ENCODE measurements around the gene C22orf31. TPM values are rescaled to one million over a fixed set of nuclear protein-coding genes. Genes with fewer than 3 reads are reported as not detected.

The C22orf31 gene
- total RNA-seq, 4 donors from 2014 or later, result not detected

DNA sequence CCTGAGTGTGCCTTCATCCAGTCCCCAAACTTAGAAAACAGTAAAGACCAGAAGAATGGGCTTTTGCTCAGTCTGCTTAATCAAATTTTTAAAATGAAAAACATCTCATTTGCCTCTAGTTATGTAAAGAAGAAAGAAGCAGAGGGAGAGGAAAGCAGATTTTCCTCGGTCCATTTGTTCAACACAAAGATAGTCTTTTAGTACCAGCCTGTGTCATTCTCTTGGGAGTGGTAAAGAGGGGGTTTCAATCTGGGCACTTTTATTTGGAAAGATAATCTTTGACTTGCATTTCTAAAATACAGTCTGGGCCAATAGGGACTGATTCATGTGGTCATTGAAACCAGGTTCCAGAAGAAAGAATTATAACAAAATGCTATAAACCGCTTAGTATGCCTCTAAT, 40.7 kb upstream of the C22orf31 start:
- DNase-seq (ENCODE audit: low spot score) (no peak), ATAC-seq (ENCODE audit: low FRiP score) (no peak)
- TF ChIP-seq, protein P1, sequence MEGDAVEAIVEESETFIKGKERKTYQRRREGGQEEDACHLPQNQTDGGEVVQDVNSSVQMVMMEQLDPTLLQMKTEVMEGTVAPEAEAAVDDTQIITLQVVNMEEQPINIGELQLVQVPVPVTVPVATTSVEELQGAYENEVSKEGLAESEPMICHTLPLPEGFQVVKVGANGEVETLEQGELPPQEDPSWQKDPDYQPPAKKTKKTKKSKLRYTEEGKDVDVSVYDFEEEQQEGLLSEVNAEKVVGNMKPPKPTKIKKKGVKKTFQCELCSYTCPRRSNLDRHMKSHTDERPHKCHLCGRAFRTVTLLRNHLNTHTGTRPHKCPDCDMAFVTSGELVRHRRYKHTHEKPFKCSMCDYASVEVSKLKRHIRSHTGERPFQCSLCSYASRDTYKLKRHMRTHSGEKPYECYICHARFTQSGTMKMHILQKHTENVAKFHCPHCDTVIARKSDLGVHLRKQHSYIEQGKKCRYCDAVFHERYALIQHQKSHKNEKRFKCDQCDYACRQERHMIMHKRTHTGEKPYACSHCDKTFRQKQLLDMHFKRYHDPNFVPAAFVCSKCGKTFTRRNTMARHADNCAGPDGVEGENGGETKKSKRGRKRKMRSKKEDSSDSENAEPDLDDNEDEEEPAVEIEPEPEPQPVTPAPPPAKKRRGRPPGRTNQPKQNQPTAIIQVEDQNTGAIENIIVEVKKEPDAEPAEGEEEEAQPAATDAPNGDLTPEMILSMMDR (IDR thresholded peaks at IDR 0.05), result no peak

DNA sequence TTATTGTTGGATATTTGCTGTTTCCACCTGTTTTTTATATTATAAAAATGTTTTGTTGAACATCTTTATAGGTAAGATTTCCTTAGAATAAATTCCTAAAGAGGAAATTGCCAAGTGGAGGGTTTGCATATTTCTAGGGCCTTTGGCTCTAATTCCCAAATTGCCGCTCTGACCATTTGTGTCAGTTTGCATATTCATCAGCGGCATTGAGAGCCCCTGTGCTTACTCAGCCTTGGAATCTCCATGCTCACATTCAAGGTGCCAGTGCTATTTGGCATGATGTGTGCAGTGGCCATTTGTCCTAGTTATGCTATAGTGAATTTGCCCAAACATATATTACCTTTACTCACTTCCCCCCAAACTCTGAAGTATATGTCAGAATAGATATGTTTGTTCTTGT, 36.7 kb upstream of the C22orf31 start:
- TF ChIP-seq, protein P1 (IDR thresholded peaks at IDR 0.05), result no peak
- DNase-seq (ENCODE audit: low spot score) (no peak), ATAC-seq (ENCODE audit: low FRiP score) (no peak)

GRCh38 chr22:29096736-29097669, 35.4 kb upstream of the C22orf31 start:
- TF ChIP-seq, protein P1 (IDR thresholded peaks at IDR 0.05), result no peak

DNA sequence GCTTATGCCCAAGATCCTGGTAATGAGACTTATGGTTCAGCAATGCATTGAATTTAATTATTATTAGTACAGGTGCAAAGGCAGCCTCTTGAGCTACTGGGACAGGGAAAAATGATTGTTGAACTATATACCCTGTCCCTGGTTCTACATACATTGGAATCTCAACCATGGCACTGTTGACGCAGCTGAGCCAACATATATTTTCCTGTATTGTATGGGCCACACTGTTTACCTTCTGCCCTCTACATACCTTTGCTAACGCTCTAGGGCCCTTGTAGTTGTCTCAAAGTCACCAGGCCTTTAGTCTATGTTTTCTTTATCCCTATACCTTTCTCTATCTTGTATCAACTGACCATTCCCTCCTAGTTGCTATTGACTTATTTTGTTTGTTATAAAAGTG, 33.8 kb upstream of the C22orf31 start:
- TF ChIP-seq, protein P1 (IDR thresholded peaks at IDR 0.05), result no peak
- DNase-seq (ENCODE audit: low spot score), result no peak
- no peak for ATAC-seq (ENCODE audit: low FRiP score)

More at GRCh38 chr22:29096736-29097669, 35.4 kb upstream of the C22orf31 start:
- ATAC-seq (ENCODE audit: low FRiP score) (no peak), DNase-seq (ENCODE audit: low spot score) (no peak)

DNA sequence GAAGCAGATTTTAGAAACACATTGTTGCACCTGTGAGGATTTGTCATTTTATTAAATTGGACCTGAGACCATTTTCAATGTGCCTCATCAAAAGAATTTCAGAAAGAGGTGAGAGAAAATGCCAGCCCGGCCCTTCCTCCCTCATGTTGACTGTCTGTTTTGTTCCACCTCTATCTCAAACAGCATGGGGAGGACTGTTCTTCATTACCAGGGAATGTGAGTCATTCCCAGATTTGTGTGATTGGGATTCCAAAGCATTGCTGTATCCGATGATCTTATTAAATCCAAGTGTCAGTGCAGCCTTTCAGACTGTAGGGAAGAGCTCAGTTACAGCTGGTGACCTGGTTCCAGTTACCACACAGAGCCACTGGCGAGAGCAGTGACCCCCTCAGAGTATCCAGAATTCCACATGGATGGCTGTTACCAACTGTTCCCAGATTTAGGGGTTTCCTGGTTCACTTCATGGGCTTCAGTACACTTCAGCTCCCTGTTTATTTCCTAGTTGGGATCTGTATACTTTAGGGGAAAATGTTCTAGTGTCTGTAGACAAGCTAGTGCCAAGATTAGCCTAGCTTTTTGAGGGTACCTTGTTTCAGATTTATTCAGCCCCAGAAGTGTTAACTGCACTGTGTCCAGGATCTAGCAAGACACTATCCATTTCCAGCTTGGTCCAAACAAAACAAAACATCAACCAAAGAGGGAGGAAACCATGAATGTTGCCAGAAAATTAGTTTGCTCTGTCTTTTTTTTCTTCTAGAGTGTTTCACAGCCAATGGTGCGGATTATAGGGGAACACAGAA, 32.1 kb upstream of the C22orf31 start:
- DNase-seq (ENCODE audit: low spot score) (no peak), ATAC-seq (ENCODE audit: low FRiP score) (peak; percentile 85)
- TF ChIP-seq, protein P1 (IDR thresholded peaks at IDR 0.05), result no peak

GRCh38 chr22:29093030-29093429, 31.4 kb upstream of the C22orf31 start:
- ATAC-seq (ENCODE audit: low FRiP score) (peak; percentile 11), DNase-seq (ENCODE audit: low spot score) (no peak)
- TF ChIP-seq, protein P1 (IDR thresholded peaks at IDR 0.05), result no peak
